HG02678 (cell line): ENCODE results near the gene RIPOR3.

Source experiments
- ATAC-seq: cut with Tn5 transposase; IDR thresholded peaks from one replicate; pipeline ENCODE4 v1.9.1; 2021; ENCODE audit warnings: mild to moderate bottlenecking, moderate library complexity; ENCODE audit not compliant: unreplicated experiment

The RIPOR3 gene

GRCh38 chr20:50592282-50593004, 98.9 kb downstream of the RIPOR3 start:
- no peak for ATAC-seq

GRCh38 chr20:50591233-50591852, 100.0 kb downstream of the RIPOR3 start:
- no peak for ATAC-seq

GRCh38 chr20:50590348-50590664, 101.0 kb downstream of the RIPOR3 start:
- no peak for ATAC-seq

GRCh38 chr20:50589548-50590347, 101.6 kb downstream of the RIPOR3 start:
- ATAC-seq = no peak

GRCh38 chr20:50588034-50588736, 103.2 kb downstream of the RIPOR3 start:
- ATAC-seq = no peak

- ATAC-seq = no peak
Observed at GRCh38 chr20:50587291-50587961, 103.9 kb downstream of the RIPOR3 start.

- ATAC-seq = no peak
Observed at GRCh38 chr20:50586531-50587232, 104.7 kb downstream of the RIPOR3 start.

- ATAC-seq = no peak
Observed at GRCh38 chr20:50585678-50586077, 105.7 kb downstream of the RIPOR3 start.

GRCh38 chr20:50585214-50585613, 106.1 kb downstream of the RIPOR3 start:
- no peak for ATAC-seq

- ATAC-seq = no peak
Observed at GRCh38 chr20:50584687-50585086, 106.7 kb downstream of the RIPOR3 start.

GRCh38 chr20:50583442-50584150, 107.7 kb downstream of the RIPOR3 start:
- no peak for ATAC-seq

GRCh38 chr20:50582591-50583234, 108.6 kb downstream of the RIPOR3 start:
- peak; percentile 51 for ATAC-seq

- ATAC-seq = no peak
Observed at GRCh38 chr20:50582092-50582491, 109.2 kb downstream of the RIPOR3 start.

GRCh38 chr20:50580842-50581544, 110.3 kb downstream of the RIPOR3 start:
- no peak for ATAC-seq

- ATAC-seq = no peak
Observed at GRCh38 chr20:50580016-50580747, 111.2 kb downstream of the RIPOR3 start.

GRCh38 chr20:50579511-50579910, 111.8 kb downstream of the RIPOR3 start:
- ATAC-seq = no peak

GRCh38 chr20:50578778-50579165, 112.6 kb downstream of the RIPOR3 start:
- ATAC-seq = no peak
